NT2/D1 (cell line): ENCODE results near the gene AP3B1.

Experiments
- SUZ12 ChIP-seq: IDR thresholded peaks from 2 replicates; pipeline ENCODE4 v1.6.1; 2011; ENCODE audit not compliant: insufficient read length, insufficient read depth; ENCODE audit errors: extremely low read depth
- YY1 ChIP-seq: IDR thresholded peaks from 2 replicates; pipeline ENCODE4 v1.6.1; 2011; ENCODE audit not compliant: insufficient read length, insufficient read depth
- ZNF274 ChIP-seq: IDR thresholded peaks from 2 replicates; pipeline ENCODE4 v1.6.1; 2011; ENCODE audit warnings: mild to moderate bottlenecking, low read depth, low read length

DNA sequence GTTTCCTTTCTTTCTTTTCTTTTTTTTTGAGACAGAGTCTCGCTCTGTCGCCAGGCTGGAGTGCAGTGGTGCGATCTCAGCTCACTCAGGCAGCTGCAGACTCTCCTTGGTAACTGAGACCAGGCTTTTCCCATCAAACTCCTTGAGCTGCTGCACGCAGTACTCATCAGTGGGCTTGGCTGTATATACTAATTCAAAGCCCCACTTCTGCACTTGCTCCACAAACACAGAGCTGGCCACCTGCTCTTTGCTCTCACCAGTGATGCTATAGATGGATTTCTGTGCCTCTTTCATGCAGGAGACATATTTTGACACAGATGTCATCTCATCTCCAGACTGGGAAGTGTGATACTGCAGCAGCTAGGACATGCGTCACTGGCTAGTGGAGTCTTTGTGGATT lies 252.7 kb downstream of the AP3B1 start:
- TF ChIP-seq SUZ12 (no peak), YY1 (no peak), ZNF274 (no peak)
